Activated CD4-positive, alpha-beta memory T cell treated with anti-CD3 and anti-CD28 coated beads, Interleukin-2, amount 10 ng/mL, durations not matched to agents 7 days and 5 days (primary cell): Measurements from ENCODE around the gene MUSTN1. TPM values are rescaled to one million over a fixed set of nuclear protein-coding genes. Genes with fewer than 3 reads are reported as not detected.

Source experiments
- CTCF ChIA-PET: fragments of 350-600 bp; sonication (Branson Sonifier 250); formaldehyde crosslinking; loops from one replicate; lab custom pipeline; 2021; ENCODE audit warnings: antibody characterized with exemption, inconsistent platforms; lab: Charles Lee
- POLR2A ChIA-PET: fragments of 350-600 bp; sonication (Branson Sonifier 250); formaldehyde crosslinking; loops from one replicate; lab custom pipeline; 2021; ENCODE audit warnings: antibody characterized with exemption; lab: Charles Lee
- DNase-seq: peaks from one replicate; pipeline ENCODE4 v3.0.0-alpha.2; 2020
- H3K27ac Mint-ChIP-seq: one replicate; pipeline ENCODE4 v1.8.0; 2021; ENCODE audit warnings: mild to moderate bottlenecking, mixed read lengths
- H3K27me3 Mint-ChIP-seq: one replicate; pipeline ENCODE4 v1.8.0; 2021; ENCODE audit warnings: mixed read lengths
- H3K36me3 Mint-ChIP-seq: one replicate; pipeline ENCODE4 v1.8.0; 2021; ENCODE audit warnings: low read depth, mixed read lengths
- H3K4me1 Mint-ChIP-seq: one replicate; pipeline ENCODE4 v1.8.0; 2021; ENCODE audit warnings: mixed read lengths
- H3K4me3 Mint-ChIP-seq: one replicate; pipeline ENCODE4 v1.8.0; 2021; ENCODE audit warnings: mild to moderate bottlenecking, mixed read lengths
- H3K9me3 Mint-ChIP-seq: one replicate; pipeline ENCODE4 v1.8.0; 2021; ENCODE audit warnings: mixed read lengths
- total RNA-seq, 2 experiments: library from RNA; stranded (reverse); gene quantifications; one replicate each; pipeline ENCODE4 v1.2.3, GENCODE V29; 2021

The MUSTN1 gene
- total RNA-seq, 2 experiments from 2014 or later = 3.3 to 4.4 TPM

DNA sequence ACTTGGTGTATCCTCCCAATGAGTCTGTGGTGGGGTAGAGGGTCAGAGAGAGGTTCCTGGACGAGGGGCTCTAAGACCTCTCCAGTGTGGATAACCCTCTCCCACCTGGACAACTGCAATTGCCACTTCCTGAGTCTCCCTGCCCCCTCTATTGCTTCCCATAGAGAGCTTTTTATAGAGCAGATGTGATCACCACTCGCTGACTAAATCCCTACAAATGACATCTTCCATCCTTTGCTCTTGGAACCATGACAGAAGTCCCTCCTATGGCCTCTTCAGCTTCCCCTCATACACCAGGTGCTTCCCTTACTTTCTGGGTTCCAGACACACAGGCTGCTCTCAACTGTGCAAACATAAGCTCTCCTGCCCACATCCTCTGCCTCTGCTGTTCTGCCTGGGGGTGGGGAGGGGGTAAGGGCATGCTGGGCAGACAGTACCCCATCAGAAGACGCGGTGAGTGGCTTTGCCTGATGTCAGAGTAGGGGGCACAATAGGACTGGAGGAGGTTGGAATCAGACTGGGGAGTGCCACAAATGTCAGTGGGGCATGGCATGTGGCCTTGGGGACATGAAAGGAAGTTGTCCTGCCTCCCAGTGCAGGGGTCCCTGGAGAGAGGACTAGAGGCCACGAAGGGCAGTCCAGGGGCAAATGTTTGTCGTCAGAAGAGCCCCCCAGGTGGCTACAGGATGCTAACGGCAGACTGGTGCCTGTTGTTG is 25.0 kb downstream of the MUSTN1 start:
- no peak overlapping the region for H3K27ac Mint-ChIP-seq
- H3K4me3 Mint-ChIP-seq = no peak overlapping the region
- ChIA-PET CTCF (interaction anchor here (1.6 kb wide), 1 partner anchor 11 kb away, joined by 4 read pairs; no protein-coding TSS in a partner anchor), POLR2A (no interaction called here)
- H3K27me3 Mint-ChIP-seq = peaks cover 6% of the 10 kb centered on the region
- H3K4me1 Mint-ChIP-seq = no peaks in the 10 kb centered on the region
- DNase-seq = no peak
- no peaks in the 10 kb centered on the region for H3K36me3 Mint-ChIP-seq
- H3K9me3 Mint-ChIP-seq = no peaks in the 10 kb centered on the region

DNA sequence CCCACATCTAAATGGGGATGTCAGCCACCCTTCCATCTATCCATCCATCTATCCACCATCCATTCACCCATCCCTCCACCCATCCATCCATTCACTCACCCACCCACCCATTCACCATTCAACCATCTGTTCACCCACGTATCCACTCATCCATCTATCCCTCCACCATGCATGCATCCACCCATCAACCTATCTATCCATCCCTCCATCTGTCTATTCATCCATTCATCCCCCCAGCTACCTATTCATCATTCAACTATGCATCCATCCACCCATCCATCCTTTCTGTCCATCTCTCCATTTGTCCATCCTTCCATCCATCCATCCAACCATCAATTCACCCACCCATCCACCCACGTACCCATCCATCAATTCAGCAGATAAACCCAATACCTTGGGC is 25.7 kb downstream of the MUSTN1 start:
- no peaks in the 10 kb centered on the region for H3K9me3 Mint-ChIP-seq
- H3K36me3 Mint-ChIP-seq = no peaks in the 10 kb centered on the region
- H3K4me1 Mint-ChIP-seq = no peaks in the 10 kb centered on the region
- no peak for DNase-seq
- POLR2A ChIA-PET = no interaction called here
- peaks cover 6% of the 10 kb centered on the region for H3K27me3 Mint-ChIP-seq
- CTCF ChIA-PET = interaction anchor here (1.6 kb wide), 1 partner anchor 10 kb away, joined by 4 read pairs; no protein-coding TSS in a partner anchor
- H3K27ac Mint-ChIP-seq = no peak overlapping the region
- no peak overlapping the region for H3K4me3 Mint-ChIP-seq

DNA sequence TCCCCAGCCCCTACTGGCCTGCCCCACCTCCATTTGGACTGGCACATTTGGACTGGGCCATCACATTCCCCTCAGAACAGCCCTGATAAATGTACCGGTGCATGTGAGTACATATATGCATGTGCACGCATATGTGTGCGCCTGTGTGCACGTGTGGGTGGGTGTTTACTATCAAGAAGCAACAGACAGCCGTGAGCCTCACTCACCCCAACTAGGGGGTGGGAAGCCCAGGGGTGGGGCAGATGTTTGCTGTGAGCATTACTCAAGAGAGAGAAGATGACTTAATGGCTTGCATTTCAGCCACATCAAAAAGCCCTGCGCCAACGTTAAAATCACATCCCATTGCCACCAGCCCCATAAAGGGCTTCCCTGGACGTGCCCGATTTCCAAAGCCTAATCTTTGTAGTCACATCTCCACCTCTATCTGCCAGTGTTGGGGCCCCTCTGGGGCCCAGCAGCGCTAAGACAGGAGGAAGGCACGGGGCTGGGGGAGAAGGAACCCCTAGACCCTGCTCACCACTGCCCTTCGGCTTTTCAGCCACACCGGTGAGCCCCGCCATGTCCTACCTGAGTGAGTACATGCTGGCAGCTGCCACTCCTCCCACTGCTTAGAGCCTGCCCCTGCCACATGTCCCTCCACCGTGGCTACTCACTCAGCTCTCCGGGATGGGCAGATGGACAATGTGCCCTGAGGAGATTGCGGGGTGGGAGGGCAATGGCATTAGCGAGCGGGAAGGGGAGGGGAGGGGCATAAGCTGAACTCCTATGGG is 29.4 kb downstream of the MUSTN1 start:
- Mint-ChIP-seq H3K27ac (no peak overlapping the region), H3K4me3 (no peak overlapping the region), H3K4me1 (no peaks in the 10 kb centered on the region), H3K36me3 (no peaks in the 10 kb centered on the region), H3K27me3 (peaks cover 6% of the 10 kb centered on the region), H3K9me3 (no peaks in the 10 kb centered on the region)
- ChIA-PET CTCF (no interaction called here), POLR2A (no interaction called here)
- DNase-seq = no peak

DNA sequence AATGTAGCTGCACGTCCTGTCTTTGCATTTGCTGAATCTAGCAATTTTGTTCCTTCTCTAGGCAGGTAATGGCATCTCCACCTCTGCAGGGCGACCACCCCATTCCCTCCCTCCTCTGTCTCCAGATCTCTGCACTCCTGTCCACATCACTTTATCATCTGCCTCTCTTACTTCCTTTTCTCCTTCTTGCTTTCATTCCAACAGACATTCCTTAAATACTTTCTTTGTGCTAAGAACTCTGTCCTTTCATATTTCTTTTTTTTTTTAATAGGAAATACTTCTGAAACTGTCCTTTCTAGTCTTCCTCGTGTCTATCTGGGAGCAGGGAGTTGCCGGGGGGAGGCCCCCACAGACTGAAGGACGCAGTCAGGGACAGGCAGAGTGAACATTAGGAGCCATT is 33.0 kb downstream of the MUSTN1 start:
- no peaks in the 10 kb centered on the region for H3K4me1 Mint-ChIP-seq
- ChIA-PET POLR2A (no interaction called here), CTCF (no interaction called here)
- no peak overlapping the region for H3K27ac Mint-ChIP-seq
- DNase-seq = no peak
- H3K4me3 Mint-ChIP-seq = no peak overlapping the region
- no peaks in the 10 kb centered on the region for H3K36me3 Mint-ChIP-seq
- H3K9me3 Mint-ChIP-seq = no peaks in the 10 kb centered on the region
- no peaks in the 10 kb centered on the region for H3K27me3 Mint-ChIP-seq

DNA sequence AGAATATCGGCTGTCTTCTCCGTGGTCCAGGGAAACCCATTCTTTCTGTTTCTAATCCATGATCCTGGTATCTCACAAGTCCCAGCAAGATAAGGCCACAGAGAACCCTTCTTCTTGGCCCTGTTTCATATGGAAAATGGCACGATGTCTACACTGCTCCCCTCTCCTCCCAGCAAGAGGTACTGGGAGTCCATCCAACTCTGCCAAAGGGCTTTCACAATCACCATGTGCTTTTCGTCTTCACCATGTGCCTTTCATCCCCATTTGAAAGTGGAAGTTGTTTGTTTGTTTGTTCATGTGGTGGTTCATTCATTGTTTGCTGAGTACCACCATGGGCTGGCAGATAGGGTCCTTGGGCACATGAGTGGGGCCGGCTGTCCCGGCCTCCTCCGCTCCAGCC is 34.7 kb downstream of the MUSTN1 start:
- ChIA-PET POLR2A (no interaction called here), CTCF (interaction anchor here (0.5 to 0.8 kb wide), 2 partner anchors 29 to 73 kb away, joined by 3 to 4 read pairs; partner anchors contain the start of gene NEK4)
- Mint-ChIP-seq H3K27me3 (no peaks in the 10 kb centered on the region), H3K4me1 (no peaks in the 10 kb centered on the region), H3K4me3 (no peak overlapping the region), H3K36me3 (no peaks in the 10 kb centered on the region), H3K27ac (no peak overlapping the region), H3K9me3 (no peaks in the 10 kb centered on the region)
- DNase-seq = no peak

DNA sequence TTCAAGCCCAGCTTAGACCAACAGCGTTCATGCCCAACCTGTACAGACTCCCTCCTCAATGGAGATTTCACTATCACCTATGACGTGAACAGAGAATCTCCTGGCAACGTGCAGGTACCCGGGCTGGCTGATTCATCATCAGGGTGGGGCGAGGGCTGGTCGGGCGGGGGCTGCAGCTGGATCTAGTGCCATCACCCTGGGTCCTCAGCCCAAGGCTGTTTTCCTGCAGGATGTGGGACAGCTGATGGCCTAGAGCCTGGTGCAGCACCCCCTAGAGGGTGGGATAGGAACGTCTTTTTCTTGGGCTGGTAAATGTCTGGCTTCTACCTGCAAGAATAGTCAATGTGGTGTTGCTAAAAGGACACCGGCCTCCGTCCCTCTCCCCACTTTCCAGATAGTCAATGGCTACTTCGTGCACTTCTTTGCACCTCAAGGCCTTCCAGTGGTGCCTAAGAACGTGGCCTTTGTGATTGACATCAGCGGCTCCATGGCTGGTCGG is 35.8 kb downstream of the MUSTN1 start:
- POLR2A ChIA-PET = no interaction called here
- H3K27ac Mint-ChIP-seq = no peak overlapping the region

DNA sequence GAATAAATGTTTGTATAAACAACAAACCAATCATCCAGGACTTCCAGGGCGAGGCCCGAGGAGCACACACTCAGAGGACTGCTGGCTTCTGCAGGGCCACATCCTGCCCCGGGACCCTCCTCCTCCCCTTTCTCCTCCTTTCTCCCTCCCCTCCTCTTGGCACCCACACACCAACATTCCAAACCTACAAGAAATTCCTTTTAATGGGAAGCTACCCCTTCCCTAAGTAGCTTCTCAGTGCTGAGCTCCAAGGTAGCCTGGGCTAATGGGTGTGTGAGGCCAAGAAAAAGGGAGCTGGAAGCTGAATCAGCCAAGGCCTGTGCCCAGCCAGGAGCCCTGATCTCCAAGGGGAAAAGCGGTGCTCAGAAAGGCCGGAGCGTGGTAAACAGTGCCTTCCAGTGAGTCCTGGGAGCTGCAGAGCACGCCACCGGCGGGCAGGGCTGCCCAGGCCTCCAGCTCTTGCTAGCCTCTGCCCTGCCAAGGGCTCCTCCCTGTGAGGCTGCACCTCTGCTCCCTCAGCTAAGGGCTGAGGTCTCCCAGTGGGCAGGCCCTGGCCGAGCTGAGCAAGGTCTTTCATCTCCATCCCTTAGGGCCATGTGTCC is 36.3 kb downstream of the MUSTN1 start:
- Mint-ChIP-seq H3K36me3 (no peaks in the 10 kb centered on the region), H3K4me3 (no peak overlapping the region), H3K9me3 (no peaks in the 10 kb centered on the region), H3K27ac (no peak overlapping the region), H3K4me1 (no peaks in the 10 kb centered on the region), H3K27me3 (no peaks in the 10 kb centered on the region)
- DNase-seq = no peak
- ChIA-PET CTCF (interaction anchor here (0.7 to 1.5 kb wide), 5 partner anchors 9 to 28 kb away, joined by 3 to 6 read pairs (median 3); partner anchors contain the start of gene NEK4), POLR2A (no interaction called here)

More for the DNA sequence above, 35.8 kb downstream of the MUSTN1 start:
- H3K27me3 Mint-ChIP-seq = no peaks in the 10 kb centered on the region
- H3K9me3 Mint-ChIP-seq = no peaks in the 10 kb centered on the region
- CTCF ChIA-PET = interaction anchor here (1.0 to 1.5 kb wide), 5 partner anchors 9 to 94 kb away, joined by 3 to 6 read pairs (median 3); partner anchors contain the start of gene NEK4
- no peaks in the 10 kb centered on the region for H3K36me3 Mint-ChIP-seq
- no peak overlapping the region for H3K4me3 Mint-ChIP-seq
- DNase-seq = peak; percentile 29
- H3K4me1 Mint-ChIP-seq = no peaks in the 10 kb centered on the region

DNA sequence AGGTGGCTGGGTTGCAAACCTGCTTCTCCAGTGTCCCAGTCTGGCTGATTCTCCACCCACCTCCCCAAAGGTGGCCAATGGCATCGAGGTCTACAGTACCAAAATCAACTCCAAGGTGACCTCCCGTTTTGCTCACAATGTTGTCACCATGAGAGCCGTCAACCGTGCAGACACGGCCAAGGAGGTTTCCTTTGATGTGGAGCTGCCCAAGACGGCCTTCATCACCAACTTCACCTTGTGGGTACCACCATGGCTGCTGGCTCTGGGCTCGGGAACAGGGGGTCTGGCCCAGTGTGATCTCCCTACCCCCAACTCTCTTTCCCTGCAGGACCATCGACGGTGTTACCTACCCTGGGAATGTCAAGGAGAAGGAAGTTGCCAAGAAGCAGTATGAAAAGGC is 38.4 kb downstream of the MUSTN1 start:
- H3K4me1 Mint-ChIP-seq = no peaks in the 10 kb centered on the region
- no peak overlapping the region for H3K27ac Mint-ChIP-seq
- H3K27me3 Mint-ChIP-seq = no peaks in the 10 kb centered on the region
- H3K36me3 Mint-ChIP-seq = no peaks in the 10 kb centered on the region
- no peaks in the 10 kb centered on the region for H3K9me3 Mint-ChIP-seq
- POLR2A ChIA-PET = no interaction called here
- no peak for DNase-seq
- H3K4me3 Mint-ChIP-seq = no peak overlapping the region
- CTCF ChIA-PET = interaction anchor here (1.7 kb wide), 1 partner anchor 24 kb away, joined by 4 read pairs; no protein-coding TSS in a partner anchor

DNA sequence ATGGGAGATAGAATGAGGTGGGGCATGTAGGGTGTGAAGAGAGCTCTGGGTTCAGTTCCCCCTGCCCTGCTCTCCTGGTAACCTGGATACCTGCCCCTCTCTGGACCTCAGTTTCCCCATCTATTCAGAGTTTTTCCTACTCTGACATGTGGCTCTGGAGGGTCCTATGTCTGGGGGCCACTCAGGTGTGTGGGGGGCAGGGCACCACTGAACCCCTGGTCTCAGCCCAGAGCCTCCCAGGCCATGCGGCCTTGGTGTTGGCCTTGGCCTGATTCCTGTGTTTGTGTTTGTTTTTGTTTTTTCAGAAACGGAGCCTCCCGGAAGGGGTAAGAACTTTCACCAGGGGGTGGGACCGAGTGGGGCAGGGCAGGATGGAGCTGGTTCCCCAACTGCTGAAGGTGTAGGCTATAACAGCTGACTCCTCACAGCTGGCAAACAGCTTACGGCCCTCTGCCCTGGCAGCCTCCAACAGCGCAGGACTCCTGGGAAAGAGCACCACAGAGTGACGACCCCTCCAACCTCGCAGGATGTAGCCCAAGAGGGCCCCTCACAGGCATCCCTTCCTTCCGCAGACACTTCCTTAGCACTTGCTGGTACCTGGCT is 39.4 kb downstream of the MUSTN1 start:
- Mint-ChIP-seq H3K4me3 (no peak overlapping the region), H3K27ac (no peak overlapping the region), H3K27me3 (no peaks in the 10 kb centered on the region), H3K9me3 (no peaks in the 10 kb centered on the region), H3K36me3 (no peaks in the 10 kb centered on the region), H3K4me1 (no peaks in the 10 kb centered on the region)
- no peak for DNase-seq
- ChIA-PET CTCF (interaction anchor here (1.7 kb wide), 1 partner anchor 25 kb away, joined by 4 read pairs; no protein-coding TSS in a partner anchor), POLR2A (no interaction called here)

DNA sequence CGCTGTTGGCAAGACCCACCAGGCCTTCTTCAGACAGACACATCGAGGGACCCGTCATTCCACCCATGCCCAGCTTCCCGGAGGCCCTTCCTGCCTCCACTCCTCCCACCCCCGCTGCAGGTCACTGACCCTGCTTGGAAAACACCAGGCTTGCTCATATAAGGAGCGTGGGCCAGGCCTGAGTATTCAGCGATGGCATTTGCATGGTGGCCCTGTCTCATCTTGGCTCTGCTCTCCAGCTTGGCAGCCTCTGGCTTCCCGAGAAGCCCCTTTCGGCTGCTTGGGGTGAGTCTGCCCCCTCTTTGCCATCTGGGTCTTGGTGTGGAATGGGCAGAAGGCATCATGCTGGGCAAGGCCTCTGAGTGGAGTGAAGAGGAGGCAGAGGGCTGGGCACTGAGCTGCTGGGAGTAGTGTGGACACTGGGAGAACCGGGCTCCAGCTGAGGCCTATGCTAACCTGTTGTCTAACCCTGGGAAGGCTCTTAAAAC is 40.2 kb downstream of the MUSTN1 start, which contains the start of gene ITIH3:
TSS of gene ITIH3 (plus strand) at position 185 of the 488 bp plus-strand sequence. CDS start at position 193, 8 bp downstream.
- POLR2A ChIA-PET = no interaction called here
- H3K36me3 Mint-ChIP-seq = no peaks in the 10 kb centered on the region
- no peaks in the 10 kb centered on the region for H3K27me3 Mint-ChIP-seq
- no peak within 1 kb of the TSS for H3K27ac Mint-ChIP-seq
- CTCF ChIA-PET = no interaction called here
- DNase-seq = no peak
- H3K4me3 Mint-ChIP-seq = no peak within 1 kb of the TSS
- H3K4me1 Mint-ChIP-seq = no peaks in the 10 kb centered on the region
- H3K9me3 Mint-ChIP-seq = no peaks in the 10 kb centered on the region

DNA sequence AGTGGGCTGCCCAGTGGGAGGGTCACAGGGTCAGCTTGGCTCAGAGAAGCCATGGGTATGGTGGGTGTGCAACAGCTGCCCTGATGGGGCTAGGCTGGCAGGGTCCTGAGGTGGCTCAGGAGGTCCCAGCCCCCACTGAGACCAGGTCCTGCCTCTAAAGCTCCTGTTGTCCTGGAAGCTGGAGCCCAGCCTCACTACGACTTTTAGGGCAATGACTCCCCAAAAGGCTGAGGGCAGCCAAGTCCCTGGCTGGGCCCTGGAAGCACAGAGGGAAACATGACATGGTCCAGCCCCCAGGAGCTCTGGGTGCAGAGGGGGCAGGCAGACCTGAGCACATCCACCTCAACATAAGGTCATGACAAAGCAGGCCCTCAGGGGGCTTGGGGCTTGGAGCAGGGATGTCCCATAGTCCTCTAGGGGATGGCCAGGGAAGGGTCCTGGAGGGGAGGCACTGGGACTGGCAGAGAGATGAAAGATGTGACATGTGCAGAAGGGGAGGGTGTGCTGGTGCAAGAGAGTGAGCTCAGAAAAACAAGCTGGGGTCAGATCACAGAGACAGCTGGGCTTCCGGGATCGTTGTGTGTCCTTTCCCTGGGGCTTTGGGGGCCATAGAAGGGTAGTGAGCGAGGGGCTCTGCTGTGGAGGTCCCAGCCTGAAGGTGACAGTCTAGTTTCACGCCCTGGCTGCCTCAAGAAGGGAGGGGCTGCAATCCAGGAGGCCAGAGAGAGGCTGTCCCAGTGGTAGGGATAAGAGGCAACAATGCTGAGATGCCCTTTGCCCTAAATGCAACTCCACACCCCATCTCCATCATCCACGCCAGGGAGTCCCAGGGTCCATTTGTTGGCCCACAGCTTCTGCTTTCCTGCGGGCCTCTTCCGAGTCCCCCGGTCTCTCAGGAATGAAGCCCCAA is 40.9 kb downstream of the MUSTN1 start:
- H3K27ac Mint-ChIP-seq = no peak overlapping the region
- CTCF ChIA-PET = no interaction called here
- no peaks in the 10 kb centered on the region for H3K9me3 Mint-ChIP-seq
- no peak overlapping the region for H3K4me3 Mint-ChIP-seq
- H3K27me3 Mint-ChIP-seq = no peaks in the 10 kb centered on the region
- no peak for DNase-seq
- POLR2A ChIA-PET = interaction anchor here (2.2 kb wide), 1 partner anchor 22 kb away, joined by 9 read pairs; the partner anchor contains the start of gene NEK4
- H3K36me3 Mint-ChIP-seq = no peaks in the 10 kb centered on the region
- no peaks in the 10 kb centered on the region for H3K4me1 Mint-ChIP-seq
